Stimulated activated CD8-positive, alpha-beta memory T cell treated with anti-CD3 and anti-CD28 coated beads, Interleukin-4, amount 100 ng/mL, for 4 hours (primary cell): ENCODE data around the gene TMEM18.

Experiments
- DNase-seq, 2 donors: peaks; one replicate each; pipeline ENCODE4 v3.0.0-alpha.2; 2020; ENCODE audit warnings: low read depth in 2 of 2, low spot score in 1 of 2

Gene TMEM18

GRCh38 chr2:636641-637405, 40.4 kb downstream of the TMEM18 start:
- DNase-seq: peak in 1 of 2 donors; percentile 33

GRCh38 chr2:635687-636621, 41.3 kb downstream of the TMEM18 start:
- DNase-seq: no peak

GRCh38 chr2:634636-635388, 42.4 kb downstream of the TMEM18 start:
- DNase-seq: no peak

- no peak for DNase-seq
These were observed 43.2 kb downstream of the TMEM18 start for GRCh38 chr2:634041-634440.

- no peak for DNase-seq
These were observed 43.8 kb downstream of the TMEM18 start for GRCh38 chr2:633371-633770.

GRCh38 chr2:632471-632870, 44.7 kb downstream of the TMEM18 start:
- DNase-seq: no peak

GRCh38 chr2:631741-632140, 45.5 kb downstream of the TMEM18 start:
- DNase-seq: no peak

- DNase-seq: no peak
These were observed 46.5 kb downstream of the TMEM18 start for GRCh38 chr2:630451-631320.

GRCh38 chr2:629961-630360, 47.2 kb downstream of the TMEM18 start:
- DNase-seq: no peak

- no peak for DNase-seq
These were observed 48.6 kb downstream of the TMEM18 start for GRCh38 chr2:628651-629050.

- no peak for DNase-seq
These were observed 49.2 kb downstream of the TMEM18 start for GRCh38 chr2:627926-628560.

- no peak for DNase-seq
These were observed 49.9 kb downstream of the TMEM18 start for GRCh38 chr2:627340-627709.

- DNase-seq: no peak
These were observed 50.5 kb downstream of the TMEM18 start for GRCh38 chr2:626491-627339.

GRCh38 chr2:625415-626333, 51.5 kb downstream of the TMEM18 start:
- DNase-seq: no peak

GRCh38 chr2:624551-625347, 52.5 kb downstream of the TMEM18 start:
- no peak for DNase-seq

GRCh38 chr2:624096-624495, 53.1 kb downstream of the TMEM18 start:
- no peak for DNase-seq
